Panc1 (cell line): ENCODE results near the gene CCDC127.

Source experiments
- CTCF ChIP-seq: fragments of 450-650 bp; IDR thresholded peaks from 2 replicates; pipeline ENCODE4 v1.5.1; 2017; ENCODE audit warnings: mild to moderate bottlenecking
- POLR2AphosphoS5 ChIP-seq: IDR thresholded peaks from 2 replicates; pipeline ENCODE4 v1.6.1; 2012; ENCODE audit warnings: mild to moderate bottlenecking, low read depth, low read length, moderate library complexity
- TCF7L2 ChIP-seq: IDR thresholded peaks from 2 replicates; pipeline ENCODE4 v1.6.1; 2011; ENCODE audit warnings: mild to moderate bottlenecking, low read depth, low read length, inconsistent platforms

GRCh38 chr5:230711-231110 lies 12.8 kb upstream of the CCDC127 start:
- no peak for TF ChIP-seq CTCF
- no peak for TF ChIP-seq POLR2AphosphoS5
- no peak for TF ChIP-seq TCF7L2
